Neural cell (in vitro differentiated cells): ENCODE results near the gene CYGB.
A peak's percentile ranks its signal among the peaks of the same experiment; 100 is the strongest.

Experiments used
- EP300 ChIP-seq: fragments of 450-650 bp; conservative IDR thresholded peaks from 2 replicates; pipeline ENCODE4 v1.6.1; 2014; ENCODE audit warnings: antibody characterized with exemption, mild to moderate bottlenecking, moderate library complexity; ENCODE audit not compliant: poor library complexity, severe bottlenecking
- EZH2 ChIP-seq: fragments of 200-600, 300-800 bp; shearing (Covaris generic), sonication (generic); IDR thresholded peaks from 2 replicates; pipeline ENCODE4 v1.6.1; 2014; ENCODE audit warnings: antibody characterized with exemption, low read length, borderline replicate concordance, mild to moderate bottlenecking; ENCODE audit not compliant: insufficient read depth, poor library complexity, severe bottlenecking
- POLR2AphosphoS5 ChIP-seq: IDR thresholded peaks from 2 replicates; pipeline ENCODE4 v1.6.1; 2012
- REST ChIP-seq: IDR thresholded peaks from 2 replicates; pipeline ENCODE4 v1.6.1; 2012; ENCODE audit warnings: borderline replicate concordance
- TF ChIP-seq, protein P1 (sequence below): fragments of 450-650 bp; IDR thresholded peaks from 2 replicates; pipeline ENCODE4 v1.5.1; 2014; ENCODE audit warnings: antibody characterized with exemption, mild to moderate bottlenecking, moderate library complexity; ENCODE audit not compliant: poor library complexity, severe bottlenecking

GRCh38 chr17:76523084-76524037, 14.1 kb downstream of the CYGB start:
- no peak for TF ChIP-seq REST
- TF ChIP-seq, protein P1, sequence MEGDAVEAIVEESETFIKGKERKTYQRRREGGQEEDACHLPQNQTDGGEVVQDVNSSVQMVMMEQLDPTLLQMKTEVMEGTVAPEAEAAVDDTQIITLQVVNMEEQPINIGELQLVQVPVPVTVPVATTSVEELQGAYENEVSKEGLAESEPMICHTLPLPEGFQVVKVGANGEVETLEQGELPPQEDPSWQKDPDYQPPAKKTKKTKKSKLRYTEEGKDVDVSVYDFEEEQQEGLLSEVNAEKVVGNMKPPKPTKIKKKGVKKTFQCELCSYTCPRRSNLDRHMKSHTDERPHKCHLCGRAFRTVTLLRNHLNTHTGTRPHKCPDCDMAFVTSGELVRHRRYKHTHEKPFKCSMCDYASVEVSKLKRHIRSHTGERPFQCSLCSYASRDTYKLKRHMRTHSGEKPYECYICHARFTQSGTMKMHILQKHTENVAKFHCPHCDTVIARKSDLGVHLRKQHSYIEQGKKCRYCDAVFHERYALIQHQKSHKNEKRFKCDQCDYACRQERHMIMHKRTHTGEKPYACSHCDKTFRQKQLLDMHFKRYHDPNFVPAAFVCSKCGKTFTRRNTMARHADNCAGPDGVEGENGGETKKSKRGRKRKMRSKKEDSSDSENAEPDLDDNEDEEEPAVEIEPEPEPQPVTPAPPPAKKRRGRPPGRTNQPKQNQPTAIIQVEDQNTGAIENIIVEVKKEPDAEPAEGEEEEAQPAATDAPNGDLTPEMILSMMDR: peak; percentile 97
- TF ChIP-seq POLR2AphosphoS5: no peak
- peak; percentile 14 for TF ChIP-seq EP300
- no peak for TF ChIP-seq EZH2
